ENCODE measurements around the gene KLF13.

The KLF13 gene

GRCh38 chr15:31326156-31326874 lies at the start of gene KLF13:
KLF13 (plus strand) TSS chr15:31326835; CDS start chr15:31327213, 378 bp downstream.
- peak; percentile 99 for DNase-seq

GRCh38 chr15:31277335-31278060 lies 49.1 kb upstream of the KLF13 start:
- DNase-seq: no peak

DNA sequence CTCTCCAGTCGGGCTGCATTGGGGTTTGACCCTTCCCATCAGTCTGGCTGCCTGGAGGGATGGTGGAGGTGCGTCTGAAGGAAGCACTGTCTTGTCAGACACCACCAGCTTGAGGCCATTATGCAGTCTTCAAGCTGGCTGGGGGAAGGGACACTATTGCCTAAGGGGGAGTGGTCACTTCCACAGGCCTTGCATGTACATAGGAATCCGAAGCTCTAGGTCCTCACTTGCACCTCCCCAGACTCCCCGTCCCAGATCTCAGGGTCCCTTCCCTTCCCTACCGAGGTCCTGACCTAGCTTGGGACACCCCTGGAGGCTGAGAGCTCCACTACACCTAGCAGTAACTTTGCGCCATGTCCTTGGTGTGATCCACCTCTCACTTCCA lies 48.6 kb upstream of the KLF13 start:
- no peak for DNase-seq

- no peak for DNase-seq
Measured at GRCh38 chr15:31278544-31279220, 48.0 kb upstream of the KLF13 start.

- DNase-seq: no peak
Measured at GRCh38 chr15:31279221-31280045, 47.2 kb upstream of the KLF13 start.

DNA sequence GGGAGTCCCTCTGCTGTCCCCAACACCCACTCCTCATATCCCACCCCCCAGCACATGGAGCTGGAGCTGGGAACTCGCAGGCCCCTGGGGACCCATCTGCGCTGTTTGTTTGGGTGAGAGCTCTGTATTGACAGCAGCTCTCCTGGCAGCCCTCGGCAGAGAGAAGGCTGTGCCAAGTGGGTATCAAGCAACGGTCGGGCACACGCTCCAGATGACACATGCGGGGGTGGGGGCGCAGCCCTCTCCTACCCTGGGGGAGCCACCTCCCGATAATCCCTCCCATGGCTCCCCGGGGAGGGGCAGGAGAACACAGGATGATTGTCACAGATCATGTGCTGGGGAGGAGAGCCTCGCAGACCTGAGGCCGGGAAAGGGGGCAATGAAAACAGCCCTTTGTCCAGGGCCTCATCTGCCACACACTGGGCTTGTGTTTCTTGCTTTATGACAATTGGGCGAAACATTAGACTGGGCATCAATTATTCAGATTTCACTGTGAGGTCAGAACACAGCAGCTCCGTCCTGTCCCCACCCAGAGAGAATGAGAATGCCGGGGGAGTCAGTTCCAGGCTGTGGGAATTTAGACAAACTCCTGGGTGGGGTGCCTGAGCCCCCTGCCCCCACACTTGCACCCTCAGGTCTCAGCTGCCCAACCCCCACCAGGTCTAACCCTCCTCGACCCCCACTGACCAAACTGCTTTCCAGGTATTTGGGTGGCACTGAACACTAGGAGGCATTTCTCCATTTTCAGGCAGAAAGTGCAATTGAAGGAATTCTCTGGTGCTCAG lies 46.4 kb upstream of the KLF13 start:
- no peak for DNase-seq

DNA sequence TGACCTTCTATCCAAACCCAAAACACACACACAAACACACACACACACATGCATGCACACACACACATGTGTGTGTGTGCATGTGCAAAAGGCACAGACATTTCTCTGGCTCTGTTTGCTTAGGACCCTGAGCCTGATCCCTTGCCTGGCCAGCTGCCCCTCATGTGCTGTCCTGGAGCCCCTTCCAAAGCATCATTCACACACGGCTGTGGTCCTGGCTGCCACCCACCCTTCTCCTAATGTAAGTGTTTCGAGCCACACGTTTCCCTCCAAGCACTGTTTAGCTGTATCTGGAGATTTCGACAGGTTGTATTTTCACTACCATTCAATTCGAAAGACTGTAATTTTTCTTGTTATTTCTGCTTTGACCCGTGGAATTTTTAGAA lies 45.8 kb upstream of the KLF13 start:
- DNase-seq: no peak

DNA sequence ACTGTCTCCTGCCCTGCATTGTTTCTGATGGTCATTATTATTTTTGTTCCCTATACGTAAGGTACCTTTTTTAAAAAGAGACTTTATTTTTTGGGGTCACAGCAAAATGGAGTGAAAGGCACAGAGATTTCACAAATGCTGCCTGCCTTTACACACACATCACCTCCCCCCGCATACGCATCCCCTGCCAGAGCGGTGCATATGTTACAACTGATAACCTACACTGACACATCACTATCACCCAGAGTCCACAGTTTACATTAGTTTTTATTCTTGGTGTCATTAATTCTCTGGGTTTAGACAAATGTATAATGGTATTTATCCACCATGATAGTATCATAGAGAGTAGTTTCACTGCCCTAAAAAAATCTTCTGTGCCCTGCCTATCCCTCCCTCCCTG lies 43.6 kb upstream of the KLF13 start:
- no peak for DNase-seq

GRCh38 chr15:31285772-31286261 lies 40.8 kb upstream of the KLF13 start:
- DNase-seq: no peak

GRCh38 chr15:31291048-31291578 lies 35.5 kb upstream of the KLF13 start:
- DNase-seq: no peak

DNA sequence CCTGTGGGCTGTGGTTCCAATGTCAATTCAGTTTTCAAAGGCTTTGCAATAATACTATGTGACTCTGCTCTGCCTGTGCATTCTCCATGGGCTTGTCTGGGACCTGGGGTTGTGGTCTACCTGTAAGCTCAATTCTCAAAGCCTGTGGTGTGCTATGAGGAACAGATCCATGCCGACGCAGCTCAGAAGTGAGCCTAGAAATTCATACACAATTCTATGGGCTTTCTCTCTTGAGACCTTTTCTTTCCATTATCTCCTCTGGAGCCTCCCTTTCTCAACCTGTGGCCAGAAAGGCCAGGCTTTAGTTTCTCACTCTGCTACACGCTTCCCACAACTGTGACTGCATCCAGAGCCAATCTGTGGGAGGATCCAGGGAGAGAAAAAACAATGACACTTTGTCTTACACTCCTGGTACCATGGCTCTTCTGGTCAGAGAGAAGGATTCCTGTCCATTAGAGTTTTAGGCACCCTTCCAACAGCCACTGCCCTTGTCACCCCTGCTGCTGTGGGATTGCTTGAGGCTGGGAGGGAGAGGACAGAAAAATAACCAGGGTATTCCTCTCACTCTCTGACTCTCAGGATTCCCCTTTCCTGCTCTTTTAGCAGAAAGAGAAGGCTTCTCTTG lies 34.1 kb upstream of the KLF13 start:
- no peak for DNase-seq

GRCh38 chr15:31293655-31294054 lies 33.0 kb upstream of the KLF13 start:
- no peak for DNase-seq

GRCh38 chr15:31294067-31294466 lies 32.6 kb upstream of the KLF13 start:
- no peak for DNase-seq

DNA sequence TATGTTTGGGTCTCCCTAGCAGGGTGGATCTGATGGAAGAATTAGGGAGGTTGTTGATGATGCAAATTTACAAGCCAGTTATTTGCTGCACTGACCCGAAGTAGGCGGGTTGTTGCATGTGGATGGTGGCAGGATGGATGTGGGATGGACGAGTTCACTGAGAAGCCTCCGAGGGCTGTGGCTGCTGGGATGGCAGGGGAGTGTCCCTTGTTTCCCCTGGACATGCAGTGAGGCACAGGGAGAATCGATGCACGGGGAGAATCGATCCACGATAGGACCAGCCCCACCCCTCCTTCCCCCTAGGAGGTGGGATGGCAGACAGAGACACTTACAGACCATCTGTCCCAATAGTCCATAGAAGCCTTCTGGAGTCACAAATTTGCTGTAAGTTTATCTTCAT lies 31.0 kb upstream of the KLF13 start:
- DNase-seq: no peak

DNA sequence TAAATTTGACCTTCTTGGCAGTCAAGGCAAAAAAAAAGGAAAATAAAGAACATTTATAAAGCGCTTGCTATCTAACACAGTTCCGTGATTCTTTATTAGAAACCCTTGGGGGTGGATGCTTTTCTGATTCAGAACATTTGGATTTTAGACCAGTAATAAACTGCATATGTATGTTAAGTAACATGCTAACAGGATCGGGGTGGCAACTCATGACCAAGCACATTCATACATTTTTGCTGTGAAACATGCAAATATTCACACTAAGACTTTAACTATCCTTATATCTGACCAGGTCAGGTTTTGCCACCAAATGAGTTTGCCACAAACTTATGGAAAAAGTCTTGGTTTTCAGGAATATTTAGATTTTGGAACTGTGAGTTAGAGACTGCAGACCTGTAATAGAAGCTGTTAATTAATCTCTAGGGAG lies 30.4 kb upstream of the KLF13 start:
- DNase-seq: no peak

DNA sequence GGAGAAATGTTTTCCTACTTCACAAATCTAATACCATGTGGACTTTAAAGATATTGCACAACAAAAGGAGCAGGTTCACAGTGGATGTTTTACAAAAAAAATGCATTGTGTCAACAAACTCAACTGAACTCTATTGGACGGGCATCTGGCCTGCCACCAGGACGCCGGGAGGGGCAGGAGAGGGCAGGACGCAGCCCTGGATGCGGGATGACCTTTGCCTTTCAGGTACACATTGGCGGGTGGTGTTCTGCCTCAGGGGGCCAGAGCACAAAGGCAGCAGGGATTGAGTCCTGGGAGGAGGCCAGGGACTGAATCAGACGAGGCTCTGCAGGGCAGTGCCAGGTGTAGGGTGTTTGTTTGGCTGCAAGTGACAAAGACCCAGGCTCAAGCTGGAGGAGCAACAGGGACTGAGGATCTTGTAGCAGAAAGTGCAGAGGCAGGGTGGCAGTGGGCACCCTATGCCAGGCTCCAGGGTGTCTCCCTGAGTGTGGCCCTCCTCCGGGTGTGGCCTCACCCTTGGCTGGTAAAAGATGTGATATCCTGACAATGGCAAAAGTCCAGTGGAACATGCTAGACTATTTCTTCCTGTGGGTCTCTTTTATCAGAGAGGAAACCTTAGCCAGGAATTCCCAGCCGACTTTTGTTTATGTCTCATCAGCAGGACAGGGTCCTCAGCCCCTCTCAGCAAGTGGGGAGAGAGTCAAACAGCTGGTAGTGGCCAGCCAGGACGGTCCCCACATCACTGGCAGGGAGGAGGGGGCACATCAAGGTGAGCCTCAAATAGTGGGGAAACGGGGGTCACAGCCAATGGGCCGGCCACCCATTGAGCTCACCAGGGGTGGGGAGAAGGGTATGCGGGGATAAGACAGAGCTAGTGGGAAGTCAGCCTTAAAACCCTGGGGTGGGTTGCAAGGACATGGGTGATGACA lies 29.7 kb upstream of the KLF13 start:
- no peak for DNase-seq

DNA sequence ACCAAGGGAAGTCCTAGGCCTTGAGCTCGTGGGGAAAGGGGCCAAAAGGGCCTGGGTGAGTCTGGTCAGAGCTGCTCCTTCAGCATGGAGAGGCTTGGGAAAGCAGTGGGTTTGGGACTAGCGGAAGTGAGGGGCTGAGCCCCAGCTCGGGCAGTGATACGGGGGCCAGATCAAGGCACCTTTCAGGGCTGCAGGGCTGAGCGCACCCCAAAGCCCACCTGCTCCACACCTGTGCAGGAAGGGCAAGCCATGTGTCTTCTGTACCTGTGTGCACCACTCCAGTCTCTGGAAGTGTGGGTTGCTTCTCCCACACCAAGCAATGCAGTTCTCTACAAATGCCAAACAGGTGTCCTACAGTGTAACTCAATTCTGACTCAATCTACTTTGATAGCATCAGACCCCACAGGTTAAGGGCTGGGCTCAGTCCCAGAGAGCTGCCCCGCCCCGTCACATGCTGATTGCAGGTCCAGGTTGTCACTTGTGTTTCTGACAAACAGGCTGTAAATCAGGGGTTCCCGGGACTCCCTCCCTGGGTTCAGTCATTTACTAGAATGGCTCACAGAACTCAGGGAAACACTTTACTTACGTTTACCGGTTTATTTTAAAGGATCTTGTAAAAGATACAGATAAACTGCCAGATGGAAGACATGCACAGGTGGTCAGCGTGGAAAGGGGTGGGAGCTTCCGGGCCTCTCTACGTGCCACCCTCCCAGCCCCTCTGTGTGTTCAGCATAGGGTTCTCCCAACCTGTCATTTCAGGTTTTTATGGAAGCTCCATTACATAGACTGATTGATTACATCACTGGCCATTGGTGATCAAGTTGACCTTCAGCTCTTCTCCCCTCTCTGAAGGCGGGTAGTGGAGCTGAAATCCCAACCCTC lies 28.8 kb upstream of the KLF13 start:
- DNase-seq: no peak

DNA sequence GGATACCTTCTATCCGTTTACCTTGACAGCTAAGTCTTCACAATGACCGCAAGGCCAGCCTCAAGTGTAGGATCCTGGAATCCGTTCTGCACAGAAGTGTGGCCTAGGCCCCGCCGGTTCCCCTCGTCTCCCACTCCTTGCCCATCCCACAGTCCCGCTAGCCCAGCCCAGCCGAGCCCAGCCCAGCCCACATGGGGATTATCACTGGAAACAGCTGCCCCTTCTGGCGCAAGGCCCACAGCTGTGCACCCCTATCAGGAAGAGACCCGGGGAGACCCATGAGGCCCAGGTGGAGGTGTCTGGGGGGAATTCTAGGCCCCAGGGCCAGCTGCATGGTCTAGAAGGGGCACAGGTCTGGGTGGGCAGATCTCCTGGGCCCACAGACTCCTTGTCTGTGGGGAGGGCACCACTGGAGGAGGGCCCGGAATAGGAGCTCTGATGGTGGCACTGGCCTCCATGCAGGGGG lies 27.9 kb upstream of the KLF13 start:
- DNase-seq: no peak

DNA sequence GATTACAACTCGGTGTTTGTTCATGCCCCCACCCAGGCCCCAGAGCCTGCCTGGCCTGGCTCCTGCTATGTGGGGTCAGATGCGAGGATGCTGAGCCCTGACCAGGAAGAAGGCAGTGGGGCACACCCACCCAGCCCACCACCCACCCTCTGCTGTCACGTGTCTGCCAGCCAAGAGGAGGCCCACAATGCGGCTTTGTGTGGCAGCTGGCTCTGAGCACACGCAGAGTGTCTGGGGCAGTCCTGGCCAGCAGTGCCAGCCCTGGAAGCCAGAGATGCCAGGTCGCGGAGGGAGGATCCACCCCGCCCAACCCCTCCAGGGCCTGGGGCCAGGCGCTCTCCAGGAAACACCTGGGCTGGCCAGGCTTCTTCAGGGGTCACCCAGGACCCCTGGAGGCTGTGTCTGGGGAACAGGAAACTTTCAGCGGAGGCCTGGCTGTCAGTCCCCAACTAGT lies 26.4 kb upstream of the KLF13 start:
- DNase-seq: no peak
